Omental fat pad (tissue), 4 donors: ENCODE results near the gene CFAP119. TPM values are rescaled to one million over a fixed set of nuclear protein-coding genes. Genes with fewer than 3 reads are reported as not detected.

ENCODE experiments used
- ATAC-seq: fragments of 150-250 bp; one replicate; pipeline ENCODE4 v1.9.1; 2016; ENCODE audit warnings: mild to moderate bottlenecking, moderate library complexity; ENCODE audit not compliant: low FRiP score
- DNase-seq: peaks from one replicate; pipeline ENCODE4 v3.0.0-alpha.2; 2019; ENCODE audit warnings: low spot score
- CTCF ChIP-seq, 3 donors: fragments of 450-650 bp; IDR thresholded peaks; one replicate each; pipeline ENCODE4 v1.5.1; 2016 to 2017; ENCODE audit warnings: antibody characterized with exemption in 3 of 3, mild to moderate bottlenecking in 3 of 3, moderate library complexity in 2 of 3
- total RNA-seq, 4 donors: library from RNA; depleted of rRNA; stranded (reverse); fragments of >200 nt; gene quantifications; one replicate each; pipeline ENCODE4 v1.1.0, GENCODE V29; 2016

The CFAP119 gene
- total RNA-seq, 4 donors from 2014 or later = 1.4 to 4.8 (median 2.5) TPM

GRCh38 chr16:30766206-30766932 lies 4.5 kb upstream of the CFAP119 start:
- no peak for DNase-seq
- TF ChIP-seq CTCF (IDR thresholded peaks at IDR 0.05) = no peak
- ATAC-seq = no peak

- DNase-seq = no peak
- ATAC-seq = no peak
- TF ChIP-seq CTCF (IDR thresholded peaks at IDR 0.05) = no peak
These were observed 3.1 kb upstream of the CFAP119 start for GRCh38 chr16:30764816-30765465.

GRCh38 chr16:30764086-30764485 lies 2.2 kb upstream of the CFAP119 start:
- no peak for TF ChIP-seq CTCF (IDR thresholded peaks at IDR 0.05)
- no peak for ATAC-seq
- no peak for DNase-seq

- no peak for TF ChIP-seq CTCF (IDR thresholded peaks at IDR 0.05)
- DNase-seq (no peak), ATAC-seq (no peak)
These were observed 1.3 kb upstream of the CFAP119 start for GRCh38 chr16:30762991-30763725.

DNA sequence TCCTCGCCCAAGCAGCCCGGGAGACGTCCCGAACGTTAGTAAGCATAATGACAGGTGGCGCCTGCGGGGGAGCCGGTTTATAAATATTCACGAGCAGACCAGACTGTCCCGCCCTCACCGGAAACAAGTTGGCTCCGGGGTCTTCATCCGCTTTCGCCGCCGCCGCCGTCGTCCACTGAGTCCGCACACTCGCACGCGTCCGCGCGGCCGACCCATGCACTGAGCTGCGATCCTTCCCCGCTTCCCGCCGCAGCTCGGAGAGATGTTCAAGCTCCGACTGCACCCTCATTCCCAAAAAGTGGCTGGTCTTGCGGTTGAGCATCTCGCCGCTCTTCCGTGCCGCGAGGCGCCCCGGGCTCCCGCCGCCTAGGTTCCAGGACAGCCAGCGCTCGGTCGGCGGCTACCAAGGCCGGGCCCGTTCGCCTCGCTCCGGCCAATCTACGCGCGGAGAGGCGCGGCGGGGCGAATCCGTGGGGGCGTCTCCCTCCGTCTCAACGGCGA lies 385 bp downstream of the CFAP119 start:
- DNase-seq = no peak
- TF ChIP-seq CTCF (IDR thresholded peaks at IDR 0.05) = no peak
- ATAC-seq = peak; percentile 43

GRCh38 chr16:30760577-30761426 lies 1.1 kb downstream of the CFAP119 start:
- ATAC-seq (peak; percentile 2), DNase-seq (no peak)
- no peak for TF ChIP-seq CTCF (IDR thresholded peaks at IDR 0.05)
